Measurements from ENCODE around the gene GRSF1.

DNA sequence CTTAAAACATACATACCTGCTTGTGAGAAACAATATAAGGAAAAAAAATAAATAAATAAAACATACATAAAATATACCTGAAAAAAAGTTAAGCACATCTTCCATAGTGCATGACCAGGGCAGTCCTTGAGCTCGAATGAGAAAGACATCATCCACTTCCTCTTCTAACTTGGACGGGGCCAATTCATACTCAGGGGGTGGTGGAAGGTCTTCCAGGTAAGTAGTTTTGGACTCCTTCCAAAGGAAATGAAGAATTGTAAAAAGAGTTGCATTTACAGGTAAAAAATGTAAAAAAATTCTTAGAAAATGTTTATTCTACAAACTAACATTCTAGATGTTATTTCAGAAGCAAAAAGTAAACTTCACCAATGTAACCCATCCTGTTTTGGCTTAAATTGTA is 3.6 kb downstream of the GRSF1 start:
- TF ChIP-seq, protein P1, sequence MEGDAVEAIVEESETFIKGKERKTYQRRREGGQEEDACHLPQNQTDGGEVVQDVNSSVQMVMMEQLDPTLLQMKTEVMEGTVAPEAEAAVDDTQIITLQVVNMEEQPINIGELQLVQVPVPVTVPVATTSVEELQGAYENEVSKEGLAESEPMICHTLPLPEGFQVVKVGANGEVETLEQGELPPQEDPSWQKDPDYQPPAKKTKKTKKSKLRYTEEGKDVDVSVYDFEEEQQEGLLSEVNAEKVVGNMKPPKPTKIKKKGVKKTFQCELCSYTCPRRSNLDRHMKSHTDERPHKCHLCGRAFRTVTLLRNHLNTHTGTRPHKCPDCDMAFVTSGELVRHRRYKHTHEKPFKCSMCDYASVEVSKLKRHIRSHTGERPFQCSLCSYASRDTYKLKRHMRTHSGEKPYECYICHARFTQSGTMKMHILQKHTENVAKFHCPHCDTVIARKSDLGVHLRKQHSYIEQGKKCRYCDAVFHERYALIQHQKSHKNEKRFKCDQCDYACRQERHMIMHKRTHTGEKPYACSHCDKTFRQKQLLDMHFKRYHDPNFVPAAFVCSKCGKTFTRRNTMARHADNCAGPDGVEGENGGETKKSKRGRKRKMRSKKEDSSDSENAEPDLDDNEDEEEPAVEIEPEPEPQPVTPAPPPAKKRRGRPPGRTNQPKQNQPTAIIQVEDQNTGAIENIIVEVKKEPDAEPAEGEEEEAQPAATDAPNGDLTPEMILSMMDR (conservative IDR thresholded peaks at IDR 0.05; ENCODE audit: low read depth, low read length): no peak
- no peak for TF ChIP-seq EZH2 (IDR thresholded peaks at IDR 0.05; ENCODE audit: borderline replicate concordance, low read depth, low read length, poor library complexity, severe bottlenecking)
